ES-I3 (cell line): ENCODE measurements around the gene PHEX.

Source experiments
- H3K36me3 ChIP-seq: 2 replicates; pipeline ENCODE4 v1.6.1; 2013; ENCODE audit warnings: mild to moderate bottlenecking, low read length, control low read depth, moderate library complexity; ENCODE audit not compliant: insufficient read depth
- H3K4me1 ChIP-seq: 2 replicates; pipeline ENCODE4 v1.6.1; 2013; ENCODE audit warnings: mild to moderate bottlenecking, control low read depth, low read length; ENCODE audit not compliant: insufficient read depth
- H3K9ac ChIP-seq: 2 replicates; pipeline ENCODE4 v1.6.1; 2013; ENCODE audit warnings: low read depth, mild to moderate bottlenecking, low read length, moderate library complexity
- H3K9me3 ChIP-seq: 2 replicates; pipeline ENCODE4 v1.6.1; 2013; ENCODE audit warnings: mild to moderate bottlenecking, low read length, moderate library complexity; ENCODE audit not compliant: control insufficient read depth, insufficient read depth

PHEX gene

DNA sequence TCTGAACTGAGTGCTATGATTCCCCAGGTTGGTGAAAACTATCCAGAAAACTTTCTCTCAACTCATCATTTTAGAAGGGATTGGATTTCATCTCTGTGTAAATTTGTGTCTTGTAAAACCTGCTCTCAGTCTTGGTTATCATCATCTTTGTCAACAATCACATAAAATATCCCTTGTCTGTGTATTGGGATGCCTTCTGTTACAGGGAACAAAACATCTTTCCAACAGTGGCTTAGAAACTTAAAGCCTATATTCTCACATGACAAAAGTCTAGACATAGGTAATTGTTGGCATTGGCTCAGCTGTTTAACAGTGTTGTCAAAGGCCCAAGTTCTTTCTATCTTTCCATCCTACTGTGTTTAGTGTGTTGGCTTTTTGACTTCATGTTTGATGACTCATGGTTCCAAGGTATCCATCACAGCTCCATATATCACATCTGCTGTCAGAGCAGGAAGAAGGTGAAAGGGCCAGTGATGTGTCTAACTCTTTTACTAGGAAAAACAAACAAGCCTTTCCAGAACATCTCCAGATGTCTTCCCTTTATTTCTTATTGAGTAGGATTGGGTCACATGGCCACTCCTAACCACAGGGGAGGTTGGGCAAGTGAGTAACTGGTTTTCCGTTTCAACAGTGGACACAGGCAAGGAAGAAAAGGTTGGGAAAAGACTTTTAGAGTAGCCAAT is 65.0 kb downstream of the PHEX start:
- Histone ChIP-seq H3K36me3 (no peaks in the 10 kb centered on the region), H3K9me3 (no peaks in the 10 kb centered on the region), H3K9ac (no peak overlapping the region), H3K4me1 (peaks cover 10% of the 10 kb centered on the region; the same call in 1 of the 2 replicates)

DNA sequence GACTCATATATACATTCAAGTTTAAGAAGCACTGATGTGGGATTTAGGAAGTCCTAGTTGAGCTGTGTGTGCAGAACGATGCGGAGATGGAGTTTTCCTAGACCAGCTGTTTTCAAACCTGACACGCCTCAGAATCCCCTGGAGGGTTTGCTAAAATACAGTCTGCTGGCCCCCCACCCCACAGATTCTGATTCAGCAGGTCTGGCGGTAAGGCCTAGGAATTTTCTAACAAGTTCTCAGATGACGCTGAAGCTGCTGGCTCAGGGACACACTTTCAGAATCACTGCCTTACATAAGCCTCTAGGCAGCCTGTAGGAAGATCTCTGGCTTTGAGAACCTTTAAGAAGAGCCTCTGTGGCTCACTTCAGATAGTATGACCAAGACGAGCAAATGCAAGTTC is 73.1 kb downstream of the PHEX start:
- no peaks in the 10 kb centered on the region for H3K36me3 ChIP-seq
- peaks cover 13% of the 10 kb centered on the region; the same call in 1 of the 2 replicates for H3K4me1 ChIP-seq
- H3K9me3 ChIP-seq = no peaks in the 10 kb centered on the region
- H3K9ac ChIP-seq = no peak overlapping the region

DNA sequence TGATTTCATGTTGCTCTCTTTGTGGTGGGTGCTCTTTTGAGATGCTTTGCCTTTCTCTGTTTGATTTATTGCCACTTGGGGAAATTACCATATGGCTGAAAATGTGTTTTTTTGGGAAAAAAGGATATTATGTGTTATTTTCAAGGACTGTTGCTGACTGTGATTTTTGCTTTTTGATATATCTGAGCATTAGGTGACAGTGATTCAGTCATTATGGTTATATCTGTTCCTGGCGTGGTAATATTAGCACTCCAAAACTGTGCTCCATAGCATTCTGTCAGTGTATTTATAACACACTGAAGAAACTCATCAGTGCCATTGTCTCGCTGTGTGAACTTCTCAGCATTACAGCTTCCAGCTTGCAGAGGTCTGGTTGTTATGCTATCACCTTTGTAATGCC is 73.8 kb downstream of the PHEX start:
- Histone ChIP-seq H3K9me3 (no peaks in the 10 kb centered on the region), H3K9ac (no peak overlapping the region), H3K4me1 (peaks cover 13% of the 10 kb centered on the region; the same call in 1 of the 2 replicates), H3K36me3 (no peaks in the 10 kb centered on the region)

DNA sequence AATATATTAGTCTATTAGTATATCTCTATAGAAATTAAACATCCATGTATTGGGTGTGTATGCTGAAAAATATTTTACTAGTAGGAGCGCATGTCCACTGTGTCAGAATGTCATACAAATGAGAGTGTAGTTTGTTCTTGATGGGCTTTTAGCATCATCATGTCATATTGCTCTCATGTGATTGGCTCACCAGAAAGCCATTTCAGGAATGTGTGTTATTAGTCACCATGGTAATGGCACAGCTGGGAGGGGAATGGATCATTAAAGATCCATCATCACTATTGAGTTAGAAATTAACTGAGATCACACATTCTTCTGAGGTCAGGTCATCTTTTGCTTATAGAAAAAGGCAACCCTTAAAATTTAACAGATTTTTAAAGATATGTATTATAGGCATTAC is 77.3 kb downstream of the PHEX start:
- peaks cover 13% of the 10 kb centered on the region; the same call in 1 of the 2 replicates for H3K4me1 ChIP-seq
- H3K9ac ChIP-seq = no peak overlapping the region
- no peaks in the 10 kb centered on the region for H3K36me3 ChIP-seq

DNA sequence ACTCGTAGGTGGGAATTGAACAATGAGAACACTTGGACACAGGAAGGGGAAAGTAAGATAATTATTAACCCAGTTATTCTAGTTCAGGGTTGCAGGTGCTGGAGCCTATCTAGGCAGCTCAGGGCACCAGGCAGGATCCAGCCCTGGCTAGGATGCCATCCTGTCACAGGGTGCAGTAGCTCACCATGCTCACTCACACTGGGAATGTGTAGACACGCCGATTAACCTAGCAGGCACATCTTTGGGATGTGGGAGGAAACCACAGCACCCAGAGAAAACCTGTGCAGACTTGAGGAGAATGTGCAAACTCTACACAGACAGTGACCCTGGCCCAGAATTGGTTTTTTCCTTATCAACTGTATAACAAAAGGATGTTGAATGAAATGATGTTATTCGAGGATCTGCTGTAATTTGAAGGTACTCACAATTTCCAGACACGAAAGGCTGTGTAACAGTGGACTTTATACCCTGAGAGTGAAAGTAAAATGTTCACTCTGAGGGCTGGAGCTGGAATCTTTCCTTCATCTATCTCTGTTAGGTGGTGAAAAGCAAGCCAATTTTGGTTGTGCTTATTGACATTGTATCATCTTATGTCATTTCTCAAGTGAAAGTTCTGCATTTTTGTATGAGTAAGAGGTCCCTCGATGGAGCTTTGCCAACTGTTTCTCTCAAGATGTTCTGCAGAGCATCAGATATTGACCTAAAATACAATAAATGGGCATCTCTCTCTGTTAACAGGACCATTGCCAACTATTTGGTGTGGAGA is 78.8 kb downstream of the PHEX start:
- Histone ChIP-seq H3K36me3 (no peaks in the 10 kb centered on the region), H3K4me1 (peaks cover 13% of the 10 kb centered on the region; the same call in 1 of the 2 replicates), H3K9ac (no peak overlapping the region), H3K9me3 (no peaks in the 10 kb centered on the region)

More for the DNA sequence above, 77.3 kb downstream of the PHEX start:
- H3K9me3 ChIP-seq = no peaks in the 10 kb centered on the region

- Histone ChIP-seq H3K4me1 (peaks cover 16% of the 10 kb centered on the region), H3K9ac (no peak overlapping the region), H3K9me3 (no peaks in the 10 kb centered on the region), H3K36me3 (no peaks in the 10 kb centered on the region)
Observed at GRCh38 chrX:22116605-22117546, 84.8 kb downstream of the PHEX start.

GRCh38 chrX:22117633-22118032 is 85.5 kb downstream of the PHEX start:
- H3K36me3 ChIP-seq = no peaks in the 10 kb centered on the region

DNA sequence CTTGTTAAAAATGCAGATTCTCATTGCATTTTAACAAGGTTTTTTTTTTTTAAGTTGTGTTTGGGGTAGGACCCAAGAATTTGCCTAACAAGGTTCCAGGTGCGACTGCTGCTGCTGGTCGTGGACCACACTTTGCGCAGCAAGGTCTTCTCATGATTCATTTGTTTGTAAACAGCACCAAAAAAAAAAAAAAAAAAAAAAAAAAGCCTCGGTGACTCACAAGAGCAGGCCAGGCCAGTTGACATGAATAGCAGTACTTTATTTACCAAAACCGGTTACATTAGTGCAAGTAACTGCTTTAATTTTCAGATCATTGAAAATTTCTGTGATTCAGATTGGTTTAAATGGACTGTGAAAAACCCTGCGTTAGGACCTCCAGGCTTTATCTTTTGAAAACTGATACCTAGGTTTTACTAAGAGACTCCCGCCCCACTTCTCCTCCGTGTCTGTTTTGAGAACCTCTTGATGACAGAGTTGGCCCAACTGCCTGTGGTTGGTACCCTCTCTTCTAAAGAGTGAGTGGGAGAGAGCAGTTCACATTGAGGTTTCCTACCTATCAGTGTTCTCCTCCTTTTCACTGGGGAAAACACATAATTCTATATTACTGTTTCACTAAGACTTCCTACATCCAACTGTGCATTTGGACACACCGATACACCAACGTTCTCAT is 86.2 kb downstream of the PHEX start:
- H3K9ac ChIP-seq = no peak overlapping the region
- no peaks in the 10 kb centered on the region for H3K36me3 ChIP-seq
- no peaks in the 10 kb centered on the region for H3K9me3 ChIP-seq
- peaks cover 16% of the 10 kb centered on the region for H3K4me1 ChIP-seq

More at GRCh38 chrX:22117633-22118032, 85.5 kb downstream of the PHEX start:
- Histone ChIP-seq H3K4me1 (peaks cover 16% of the 10 kb centered on the region), H3K9me3 (no peaks in the 10 kb centered on the region), H3K9ac (no peak overlapping the region)

GRCh38 chrX:22121161-22121560 is 89.0 kb downstream of the PHEX start:
- no peak overlapping the region for H3K9ac ChIP-seq
- H3K36me3 ChIP-seq = no peaks in the 10 kb centered on the region
- peaks cover 16% of the 10 kb centered on the region for H3K4me1 ChIP-seq
- H3K9me3 ChIP-seq = no peaks in the 10 kb centered on the region

DNA sequence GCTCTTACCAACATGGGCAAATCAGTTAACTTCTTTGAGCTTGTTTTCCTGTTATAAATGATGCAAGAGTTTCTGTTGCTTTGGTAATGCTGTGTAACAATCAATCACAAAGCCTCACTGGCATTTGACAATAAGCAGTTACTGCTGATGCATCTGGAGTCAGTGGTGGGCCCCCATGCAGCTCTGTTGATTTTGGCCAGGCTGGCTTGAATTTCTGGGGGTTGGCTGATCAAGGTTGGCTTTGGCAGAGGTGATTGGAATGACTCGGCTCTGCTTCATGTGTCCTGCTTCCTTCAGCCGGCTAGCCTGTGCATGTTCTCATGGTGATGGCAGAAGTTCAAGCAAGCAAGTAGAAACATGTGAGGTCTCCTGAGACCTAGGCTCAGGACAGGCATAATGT is 90.4 kb downstream of the PHEX start:
- Histone ChIP-seq H3K4me1 (peaks cover 10% of the 10 kb centered on the region), H3K9me3 (no peaks in the 10 kb centered on the region), H3K36me3 (no peaks in the 10 kb centered on the region), H3K9ac (no peak overlapping the region)

DNA sequence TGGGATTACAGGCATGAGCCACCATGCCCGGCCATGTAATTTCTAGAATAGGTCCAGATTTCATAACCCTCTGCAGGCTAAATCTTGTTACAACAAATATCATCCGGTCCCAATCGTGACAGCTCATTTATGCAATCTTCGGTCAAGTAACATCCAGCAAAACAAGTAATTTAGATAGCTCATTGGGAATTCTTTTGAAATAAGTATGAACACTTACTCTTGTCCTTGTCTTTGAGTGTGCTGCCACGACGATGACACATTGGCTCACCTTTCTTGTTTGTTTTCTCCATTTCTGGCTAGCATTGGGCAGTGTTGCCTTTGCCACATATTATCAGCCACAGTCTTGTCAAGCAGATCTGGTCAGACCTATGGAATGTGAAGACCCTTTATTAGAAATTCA is 92.0 kb downstream of the PHEX start:
- Histone ChIP-seq H3K4me1 (peaks cover 7% of the 10 kb centered on the region), H3K9ac (no peak overlapping the region), H3K36me3 (no peaks in the 10 kb centered on the region), H3K9me3 (no peaks in the 10 kb centered on the region)

- Histone ChIP-seq H3K4me1 (peaks cover 18% of the 10 kb centered on the region), H3K9ac (no peak overlapping the region), H3K9me3 (no peaks in the 10 kb centered on the region), H3K36me3 (no peaks in the 10 kb centered on the region)
Observed at GRCh38 chrX:22125481-22125880, 93.4 kb downstream of the PHEX start.

DNA sequence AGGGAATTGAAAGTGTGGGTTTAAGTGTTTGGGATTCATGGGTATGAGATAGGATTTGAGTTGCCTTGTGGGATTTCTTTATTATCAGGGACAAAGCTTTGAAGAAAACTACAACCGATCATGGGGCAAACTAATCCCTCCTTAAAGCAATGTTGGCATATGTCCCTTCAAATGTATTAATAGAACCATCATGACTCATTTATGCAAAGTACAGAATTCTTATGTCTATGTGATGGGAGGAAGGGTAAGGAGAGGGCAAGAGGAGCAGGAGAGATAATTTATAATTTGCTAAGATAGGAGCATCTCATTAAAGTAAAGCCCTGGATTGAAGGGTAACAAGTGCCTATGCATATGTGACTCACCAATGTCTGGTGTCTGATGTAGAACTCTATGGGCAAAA is 94.2 kb downstream of the PHEX start:
- no peaks in the 10 kb centered on the region for H3K9me3 ChIP-seq
- peaks cover 18% of the 10 kb centered on the region for H3K4me1 ChIP-seq
- no peak overlapping the region for H3K9ac ChIP-seq
- H3K36me3 ChIP-seq = no peaks in the 10 kb centered on the region

GRCh38 chrX:22128961-22129360 is 96.8 kb downstream of the PHEX start:
- Histone ChIP-seq H3K4me1 (peaks cover 18% of the 10 kb centered on the region), H3K36me3 (no peaks in the 10 kb centered on the region), H3K9ac (no peak overlapping the region), H3K9me3 (no peaks in the 10 kb centered on the region)
